Ovary (tissue), 9 donors: ENCODE results near the gene NTRK3. TPM values are rescaled to one million over a fixed set of nuclear protein-coding genes. Genes with fewer than 3 reads are reported as not detected.
"Not testable (repeated sequence)": the region's sequence is repeated elsewhere in the genome, so short reads cannot be mapped to it uniquely, and the experiment has no call there.

Experiments
- DNase-seq, 5 donors: peaks; one replicate each; pipeline ENCODE4 v3.0.0-alpha.2; 2019 to 2020
- H3K27ac ChIP-seq, 2 donors: fragments of 200-600 bp; one replicate each; pipeline versions ENCODE4 v1.5.1 to v1.8.0; 2019 to 2022
- H3K27me3 ChIP-seq: fragments of 200-600 bp; one replicate; pipeline ENCODE4 v1.8.0; 2022
- H3K36me3 ChIP-seq: fragments of 200-600 bp; sonication (generic); one replicate; pipeline ENCODE4 v1.5.1; 2019
- H3K4me1 ChIP-seq: one replicate; pipeline ENCODE4 v1.8.1; 2013; ENCODE audit warnings: mild to moderate bottlenecking, moderate library complexity; ENCODE audit not compliant: insufficient read depth
- H3K4me3 ChIP-seq: fragments of 200-600 bp; sonication (generic); one replicate; pipeline ENCODE4 v1.5.1; 2017
- H3K9me3 ChIP-seq, 2 donors: fragments of 200-600 bp in 1 of 2; sonication (generic) in 1 of 2; one replicate each; pipeline versions ENCODE4 v1.5.1 to v1.8.1; 2013 to 2019; ENCODE audit warnings: mild to moderate bottlenecking in 1 of 2, moderate library complexity in 1 of 2
- CTCF ChIP-seq, 3 donors: fragments of 450-650 bp in 2 of 3; fragments of 200-600 bp in 1 of 3; IDR thresholded peaks; one replicate each; pipeline versions ENCODE4 v1.5.1 to v1.8.0; 2016 to 2022; ENCODE audit warnings: antibody characterized with exemption in 3 of 3, mild to moderate bottlenecking in 1 of 3
- EP300 ChIP-seq: sonication (generic); formaldehyde crosslinking; IDR thresholded peaks from one replicate; pipeline ENCODE4 v1.6.1; 2017; ENCODE audit warnings: antibody characterized with exemption
- POLR2A ChIP-seq: fragments of 450-650 bp; IDR thresholded peaks from one replicate; pipeline ENCODE4 v1.6.1; 2017; ENCODE audit warnings: antibody characterized with exemption, mild to moderate bottlenecking, moderate library complexity
- WGBS, 3 donors: extraction: QIAGEN DNeasy Blood & Tissue Kit in 1 of 3; methylation state at CpG; one replicate each; pipeline versions ENCODE4 v1.1.5 to v1.1.7; 2013 to 2017; 5-methylcytosine and 5-hydroxymethylcytosine counted together
- intact Hi-C, 4 donors: fragments of 100-400 bp; cut with DNase I; formaldehyde crosslinking; loops; one replicate each; pipeline versions ENCODE4 v1.11.0 to v1.15.1; 2022 to 2023
- polyA plus RNA-seq, 2 donors: library from polyadenylated mRNA; stranded (reverse); fragments of 200-250 nt in 1 of 2; fragments of 350-450 nt in 1 of 2; fragmentation: Illumina TruSeq in 1 of 2; extraction: RNeasy Lipid Tissue Mini Kit (QIAGEN cat#74804) in 1 of 2; gene quantifications; one replicate each; pipeline ENCODE4 v1.2.3, GENCODE V29; 2013 to 2014
- total RNA-seq, 7 donors: library from RNA; depleted of rRNA in 2 of 7; stranded (reverse); fragments of >200 nt in 2 of 7; fragmentation: NEBNext Ultra II Directional in 3 of 7; extraction: Animal tissue kit (Norgen Biotek cat#: 25700) in 3 of 7; gene quantifications; one replicate each; pipeline versions ENCODE4 v1.1.0 to v1.2.4, GENCODE V29; 2016 to 2023
- donor health status: DM: no; HTN: no; CAD: no; lungs with moderate emphysema.
- donor health status: DM: no; HTN: no; CAD: no.
- donor health status: Bipolar disorder and iron deficiency.
- donor health status: DM: yes; HTN: yes; CAD: no.
- donor health status: DM: no; HTN: no; CAD: no.
- donor health status: DM: yes; HTN: yes; CAD: no.

NTRK3 gene
- total and polyA plus RNA-seq, 9 donors: 0.77 to 14.6 (median 2.7) TPM

GRCh38 chr15:88074386-88074785, 182.2 kb downstream of the NTRK3 start:
- intact Hi-C loops: loop anchor here in 1 of 4 donors (10.0 kb wide), 1 partner anchor 130 kb away; no protein-coding TSS in a partner anchor
- TF ChIP-seq CTCF (IDR thresholded peaks at IDR 0.05): no peak
- no peak for TF ChIP-seq EP300
- no peak for TF ChIP-seq POLR2A
- WGBS, 3 donors: 81 to 86% (median 82%) methylated on average over 5 of the region's 5 CpGs

DNA sequence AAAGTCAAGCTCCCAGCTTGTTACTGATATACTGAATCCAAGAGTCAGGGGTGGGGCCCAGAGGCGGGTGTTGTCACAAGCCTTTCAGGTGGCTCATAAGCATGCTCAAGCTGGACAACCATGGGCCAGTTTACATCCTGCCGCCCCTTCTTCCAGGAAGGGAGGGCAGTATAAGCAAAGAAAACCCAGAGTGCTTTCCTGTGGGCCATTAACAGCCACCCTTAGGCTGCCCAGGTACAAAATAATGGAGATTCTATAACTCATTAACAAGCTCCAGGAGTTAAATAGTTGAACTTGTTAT, 183.2 kb downstream of the NTRK3 start:
- WGBS, 3 donors: 67 to 92% (median 71%) methylated on average over 2 of the region's 2 CpGs
- Histone ChIP-seq H3K9me3 (no peaks in the 10 kb centered on the region), H3K4me1 (peaks cover 2% of the 10 kb centered on the region), H3K27me3 (no peaks in the 10 kb centered on the region), H3K36me3 (no peaks in the 10 kb centered on the region), H3K27ac (no peak overlapping the region), H3K4me3 (no peak overlapping the region)
- no peak for DNase-seq
- TF ChIP-seq EP300 (no peak), CTCF (IDR thresholded peaks at IDR 0.05) (no peak), POLR2A (no peak)
- intact Hi-C loops: loop anchor here in 1 of 4 donors (10.0 kb wide), 1 partner anchor 129 kb away; no protein-coding TSS in a partner anchor

More at GRCh38 chr15:88074386-88074785, 182.2 kb downstream of the NTRK3 start:
- Histone ChIP-seq H3K4me3 (no peak overlapping the region), H3K27me3 (no peaks in the 10 kb centered on the region), H3K36me3 (no peaks in the 10 kb centered on the region), H3K27ac (no peak overlapping the region), H3K4me1 (peaks cover 2% of the 10 kb centered on the region), H3K9me3 (no peaks in the 10 kb centered on the region)
- no peak for DNase-seq

GRCh38 chr15:88072598-88073390, 183.7 kb downstream of the NTRK3 start:
- intact Hi-C loops: loop anchor here in 1 of 4 donors (10.0 kb wide), 1 partner anchor 128 kb away; no protein-coding TSS in a partner anchor
- H3K9me3 ChIP-seq: no peaks in the 10 kb centered on the region
- TF ChIP-seq EP300: no peak
- no peak for TF ChIP-seq CTCF (IDR thresholded peaks at IDR 0.05)
- no peak for TF ChIP-seq POLR2A
- peaks cover 2% of the 10 kb centered on the region for H3K4me1 ChIP-seq
- H3K27me3 ChIP-seq: no peaks in the 10 kb centered on the region
- no peak overlapping the region for H3K27ac ChIP-seq
- DNase-seq: no peak
- H3K4me3 ChIP-seq: no peak overlapping the region
- no peaks in the 10 kb centered on the region for H3K36me3 ChIP-seq
- WGBS, 3 donors: 71 to 75% (median 71%) methylated on average over 6 of the region's 6 CpGs

- not testable (repeated sequence) for H3K36me3 ChIP-seq, H3K27me3 ChIP-seq, H3K4me3 ChIP-seq, DNase-seq, H3K4me1 ChIP-seq, H3K27ac ChIP-seq, H3K9me3 ChIP-seq
- WGBS, 3 donors: 61 to 72% (median 67%) methylated on average over 9 of the region's 9 CpGs
- intact Hi-C loops: loop anchor here in 1 of 4 donors (10.0 kb wide), 1 partner anchor 127 kb away; no protein-coding TSS in a partner anchor
These were observed 184.4 kb downstream of the NTRK3 start for GRCh38 chr15:88072133-88072532.

DNA sequence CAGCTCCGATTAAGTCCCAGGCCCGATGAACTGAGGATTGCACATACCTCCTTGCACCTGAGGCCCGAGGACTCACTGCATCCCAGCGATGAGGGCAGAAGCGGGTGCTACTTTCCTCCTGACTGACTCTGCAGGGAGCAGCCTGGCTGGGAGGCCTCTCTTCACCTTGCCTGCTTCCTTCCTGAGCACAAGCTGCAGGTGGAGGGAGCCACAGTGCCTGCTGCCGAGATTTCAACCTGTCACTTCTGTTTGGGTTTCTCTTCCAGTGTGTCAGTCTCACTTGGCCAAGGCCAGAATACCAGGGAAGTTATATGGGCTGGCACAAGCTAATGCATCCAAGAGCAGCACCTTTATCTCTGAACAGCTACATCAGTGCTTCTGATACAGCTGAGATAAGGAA, 185.4 kb downstream of the NTRK3 start:
- Histone ChIP-seq H3K4me1 (no peaks in the 10 kb centered on the region), H3K9me3 (no peaks in the 10 kb centered on the region), H3K27me3 (no peaks in the 10 kb centered on the region), H3K4me3 (no peak overlapping the region), H3K36me3 (no peaks in the 10 kb centered on the region), H3K27ac (no peak overlapping the region)
- intact Hi-C loops: loop anchor here in 1 of 4 donors (10.0 kb wide), 1 partner anchor 126 kb away; no protein-coding TSS in a partner anchor
- 75 to 83% (median 76%) methylated on average over 6 of the region's 6 CpGs for WGBS, 3 donors
- no peak for DNase-seq
- TF ChIP-seq CTCF (IDR thresholded peaks at IDR 0.05) (no peak), EP300 (no peak), POLR2A (no peak)
